Gastrocnemius medialis (tissue), 4 donors: ENCODE results near the gene SPEF2. TPM values are rescaled to one million over a fixed set of nuclear protein-coding genes. Genes with fewer than 3 reads are reported as not detected.

Experiments used
- ATAC-seq, 2 donors: fragments of 150-250 bp; one replicate each; pipeline ENCODE4 v1.9.1; 2016
- DNase-seq, 2 donors: peaks; one replicate each; pipeline ENCODE4 v3.0.0-alpha.2; 2019
- H3K27ac ChIP-seq, 4 donors: fragments of 200-600 bp; sonication (generic); 1 replicate in 1 of 4; 2 replicates in 3 of 4; pipeline ENCODE4 v1.5.1; 2016 to 2018; ENCODE audit warnings: mild to moderate bottlenecking in 2 of 4, moderate library complexity in 1 of 4
- H3K27me3 ChIP-seq, 3 donors: fragments of 200-600 bp; sonication (generic) in 2 of 3; 1 replicate in 1 of 3; 2 replicates in 2 of 3; pipeline versions ENCODE4 v1.5.1 to v1.6.0; 2016 to 2019; ENCODE audit warnings: mild to moderate bottlenecking in 1 of 3, moderate library complexity in 1 of 3
- H3K36me3 ChIP-seq, 2 donors: fragments of 200-600 bp; sonication (generic) in 1 of 2; one replicate each; pipeline ENCODE4 v1.5.1; 2017 to 2018
- H3K4me1 ChIP-seq, 2 donors: fragments of 200-600 bp; sonication (generic) in 1 of 2; one replicate each; pipeline ENCODE4 v1.5.1; 2016 to 2017; ENCODE audit warnings: mild to moderate bottlenecking in 2 of 2
- H3K4me3 ChIP-seq, 4 donors: fragments of 200-600 bp; sonication (generic) in 3 of 4; 1 replicate in 1 of 4; 2 replicates in 3 of 4; pipeline ENCODE4 v1.5.1; 2016 to 2019; ENCODE audit warnings: mild to moderate bottlenecking in 2 of 4
- H3K9me3 ChIP-seq, 3 donors: fragments of 200-600 bp; sonication (generic) in 2 of 3; 1 replicate in 1 of 3; 2 replicates in 2 of 3; pipeline ENCODE4 v1.5.1; 2016 to 2019
- CTCF ChIP-seq, 5 experiments: fragments of 450-650 bp in 3 of 5; fragments of 200-600 bp in 2 of 5; sonication (generic) in 2 of 5; IDR thresholded peaks in 4 of 5; conservative IDR thresholded peaks in 1 of 5; 1 replicate in 4 of 5; 2 replicates in 1 of 5; pipeline ENCODE4 v1.5.1; 2016 to 2019; ENCODE audit warnings: antibody characterized with exemption in 5 of 5, mild to moderate bottlenecking in 3 of 5, moderate library complexity in 3 of 5
- POLR2A ChIP-seq, 2 donors: fragments of 450-650 bp; IDR thresholded peaks; one replicate each; pipeline ENCODE4 v1.6.1; 2017; ENCODE audit warnings: antibody characterized with exemption in 2 of 2, mild to moderate bottlenecking in 2 of 2, moderate library complexity in 2 of 2
- in situ Hi-C, 4 donors: fragments of 200-750 bp; cut with MboI; loops; one replicate each; pipeline versions ENCODE4 v1.15.0 to v1.8.0; 2017; ENCODE audit warnings: low sequenced_read_pairs in 4 of 4
- intact Hi-C: fragments of 100-400 bp; cut with DNase I; formaldehyde crosslinking; loops from one replicate; pipeline ENCODE4 v1.15.1; 2023; ENCODE audit warnings: low total_unique reads
- total RNA-seq, 4 donors: library from RNA; depleted of rRNA; stranded (reverse); fragments of >200 nt; gene quantifications; one replicate each; pipeline versions ENCODE4 v1.1.0 to v1.2.3, GENCODE V29; 2016

Gene SPEF2
- total RNA-seq, 4 donors from 2014 or later = 0.11 to 0.46 TPM; not detected in 2

- intact Hi-C loops = no loop called here
These were observed 67.5 kb downstream of the SPEF2 start for GRCh38 chr5:35685161-35685560.

GRCh38 chr5:35687961-35688360, 70.3 kb downstream of the SPEF2 start:
- H3K9me3 ChIP-seq = no peaks in the 10 kb centered on the region
- no peak overlapping the region for H3K27ac ChIP-seq
- no peak overlapping the region for H3K4me3 ChIP-seq
- no peaks in the 10 kb centered on the region for H3K27me3 ChIP-seq
- in situ Hi-C loops = no loop called here
- no peak for ATAC-seq
- no peak for DNase-seq
- TF ChIP-seq POLR2A (IDR thresholded peaks at IDR 0.05) (no peak), CTCF (IDR thresholded peaks at IDR 0.05 in 4 of 5, conservative IDR thresholded peaks at IDR 0.05 in 1 of 5) (no peak)
- intact Hi-C loops = no loop called here
- H3K36me3 ChIP-seq = no peaks in the 10 kb centered on the region
- H3K4me1 ChIP-seq = no peaks in the 10 kb centered on the region

More at GRCh38 chr5:35685161-35685560, 67.5 kb downstream of the SPEF2 start:
- H3K36me3 ChIP-seq = no peaks in the 10 kb centered on the region
- H3K9me3 ChIP-seq = no peaks in the 10 kb centered on the region
- no peak for DNase-seq
- H3K27ac ChIP-seq = no peak overlapping the region
- H3K4me1 ChIP-seq = no peaks in the 10 kb centered on the region
- H3K4me3 ChIP-seq = no peak overlapping the region
- in situ Hi-C loops = no loop called here
- ATAC-seq = no peak
- TF ChIP-seq POLR2A (IDR thresholded peaks at IDR 0.05) = no peak
- no peak for TF ChIP-seq CTCF (IDR thresholded peaks at IDR 0.05 in 4 of 5, conservative IDR thresholded peaks at IDR 0.05 in 1 of 5)
- H3K27me3 ChIP-seq = no peaks in the 10 kb centered on the region

GRCh38 chr5:35694481-35694880, 76.8 kb downstream of the SPEF2 start:
- H3K4me3 ChIP-seq = no peak overlapping the region
- in situ Hi-C loops (no loop called here), intact Hi-C loops (no loop called here)
- no peaks in the 10 kb centered on the region for H3K27me3 ChIP-seq
- H3K27ac ChIP-seq = no peak overlapping the region
- H3K9me3 ChIP-seq = no peaks in the 10 kb centered on the region
- H3K4me1 ChIP-seq = no peaks in the 10 kb centered on the region
- ATAC-seq (no peak), DNase-seq (no peak)
- no peaks in the 10 kb centered on the region for H3K36me3 ChIP-seq
- TF ChIP-seq POLR2A (IDR thresholded peaks at IDR 0.05) = no peak
- no peak for TF ChIP-seq CTCF (IDR thresholded peaks at IDR 0.05 in 4 of 5, conservative IDR thresholded peaks at IDR 0.05 in 1 of 5)

DNA sequence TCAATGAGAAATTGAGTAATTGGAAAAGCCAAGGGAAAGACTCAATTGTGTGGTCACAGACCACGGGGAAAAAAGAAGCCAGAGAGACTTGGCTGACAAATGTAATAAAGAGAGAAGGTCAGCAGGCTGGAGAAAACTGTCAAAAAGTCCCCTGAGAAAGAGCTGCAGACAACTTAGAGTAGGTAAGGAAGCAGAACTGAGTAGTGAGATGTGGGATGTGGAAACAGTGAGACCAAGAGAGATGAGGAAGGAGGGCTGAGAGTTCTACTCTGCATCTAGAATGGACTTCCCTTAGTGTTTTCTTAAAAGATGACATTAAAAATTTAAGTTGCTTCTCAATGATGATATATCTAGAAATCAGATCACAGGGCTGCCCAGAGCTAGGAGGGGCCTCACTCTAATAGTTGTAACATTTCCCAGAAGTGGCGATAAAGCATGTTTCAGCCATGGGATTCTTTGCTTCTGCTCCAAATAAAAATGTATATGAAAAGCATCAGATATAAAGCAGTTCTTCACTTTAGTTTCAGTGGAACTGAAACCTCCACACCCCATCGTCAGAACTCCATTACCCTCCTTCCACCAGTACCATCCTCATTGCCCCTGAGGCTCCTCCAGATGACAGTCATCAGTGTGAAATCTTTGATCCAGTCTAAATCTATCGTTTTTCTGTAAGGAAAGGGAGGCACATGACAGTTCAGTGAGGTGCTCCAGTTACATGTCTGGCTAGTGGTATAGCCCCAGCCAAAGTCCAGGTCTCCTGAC, 80.6 kb downstream of the SPEF2 start:
- no peak for DNase-seq
- Histone ChIP-seq H3K36me3 (no peaks in the 10 kb centered on the region), H3K27me3 (no peaks in the 10 kb centered on the region), H3K27ac (no peak overlapping the region), H3K4me3 (no peak overlapping the region), H3K9me3 (no peaks in the 10 kb centered on the region), H3K4me1 (no peaks in the 10 kb centered on the region)
- intact Hi-C loops = no loop called here
- in situ Hi-C loops = no loop called here
- ATAC-seq = no peak
- TF ChIP-seq CTCF (IDR thresholded peaks at IDR 0.05 in 4 of 5, conservative IDR thresholded peaks at IDR 0.05 in 1 of 5) (no peak), POLR2A (IDR thresholded peaks at IDR 0.05) (no peak)

DNA sequence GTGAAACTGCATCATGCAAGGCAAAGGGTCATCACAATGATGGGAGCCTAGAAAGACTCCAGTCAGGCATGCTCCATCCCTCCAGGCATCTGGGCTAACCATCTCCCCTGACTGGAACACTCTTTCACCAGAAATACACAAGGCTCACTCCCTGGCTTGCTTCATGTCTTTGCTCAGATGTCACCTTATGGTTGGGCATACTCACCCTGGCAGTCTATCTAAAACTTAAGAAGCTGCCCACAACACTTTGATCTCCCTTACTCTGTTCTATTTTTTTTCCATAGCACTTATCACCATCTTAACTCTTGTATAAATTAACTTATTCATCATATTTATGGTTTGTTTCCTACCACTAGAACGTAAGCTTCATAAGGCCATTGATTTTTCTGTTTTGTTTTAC, 90.0 kb downstream of the SPEF2 start:
- Histone ChIP-seq H3K9me3 (no peaks in the 10 kb centered on the region), H3K27me3 (no peaks in the 10 kb centered on the region), H3K36me3 (no peaks in the 10 kb centered on the region), H3K4me1 (no peaks in the 10 kb centered on the region), H3K27ac (no peak overlapping the region), H3K4me3 (no peak overlapping the region)
- in situ Hi-C loops = no loop called here
- DNase-seq = no peak
- intact Hi-C loops = no loop called here
- no peak for ATAC-seq
- TF ChIP-seq CTCF (IDR thresholded peaks at IDR 0.05 in 4 of 5, conservative IDR thresholded peaks at IDR 0.05 in 1 of 5) (no peak), POLR2A (IDR thresholded peaks at IDR 0.05) (no peak)
